HCT116 (cell line): ENCODE measurements around the gene POC1B. TPM values are rescaled to one million over a fixed set of nuclear protein-coding genes. Genes with fewer than 3 reads are reported as not detected.

ENCODE experiments used
- ATAC-seq: fragments of 200-7000 bp; cut with Tn5 transposase; 2 replicates; pipeline ENCODE4 v1.9.1; 2020; ENCODE audit warnings: mild to moderate bottlenecking, moderate library complexity
- BruUV-seq: library from RNA; stranded (reverse); fragments of 400-500 nt; replicated peaks from 2 replicates; lab custom pipeline; 2021; lab: Mats Ljungman, UMichigan
- CTCF ChIA-PET: fragments of 300-600 bp; sonication (Branson Sonifier 250); formaldehyde crosslinking; loops from one replicate; lab custom pipeline; 2021; ENCODE audit warnings: antibody characterized with exemption; lab: Charles Lee
- POLR2A ChIA-PET: fragments of 300-600, 350-600 bp; sonication (Branson Sonifier 250); formaldehyde crosslinking; loops from one replicate; lab custom pipeline; 2021; ENCODE audit warnings: antibody characterized with exemption; lab: Charles Lee
- RAD21 ChIA-PET, 2 experiments: fragments of 300-600 bp; sonication (Branson Sonifier 250); formaldehyde crosslinking; loops; one replicate each; lab custom pipeline; 2023; ENCODE audit warnings: low total read pairs in 2 of 2; ENCODE audit not compliant: uncharacterized antibody in 2 of 2, unreplicated experiment in 2 of 2, low non-redundant PET in 1 of 2; lab: Charles Lee
- DNase-seq: peaks from one replicate; pipeline ENCODE4 v3.0.0-alpha.2; 2010; ENCODE audit warnings: low read depth, low spot score
- H2AFZ ChIP-seq: fragments of 200-600 bp; shearing (Covaris generic), sonication (generic); 2 replicates; pipeline ENCODE4 v1.6.1; 2017; ENCODE audit warnings: low read depth, mixed run types, mixed read lengths, antibody characterized with exemption, low read length; ENCODE audit not compliant: poor library complexity, severe bottlenecking
- H3K27ac ChIP-seq: 2 replicates; pipeline ENCODE4 v1.5.1; 2012; ENCODE audit warnings: low read depth, low read length
- H3K27me3 ChIP-seq: fragments of 200-600 bp; sonication (generic); 2 replicates; pipeline ENCODE4 v1.6.1; 2016; ENCODE audit warnings: mixed run types, low read length, mixed read lengths; ENCODE audit not compliant: insufficient read depth
- H3K36me3 ChIP-seq, 2 experiments: fragments of 200-500 bp in 1 of 2; fragments of 200-600 bp in 1 of 2; sonication (Bioruptor generic) in 1 of 2; sonication (generic) in 1 of 2; 2 replicates each; pipeline versions ENCODE4 v1.5.1 to v1.6.1; 2014 to 2016; ENCODE audit warnings: low read length in 2 of 2, inconsistent platforms in 1 of 2, mixed read lengths in 1 of 2, mixed run types in 1 of 2; ENCODE audit not compliant: insufficient read depth in 2 of 2, control insufficient read depth in 1 of 2
- H3K4me1 ChIP-seq, 2 experiments: fragments of 200-600 bp in 1 of 2; sonication (generic) in 1 of 2; 2 replicates each; pipeline versions ENCODE4 v1.5.1 to v1.6.1; 2012 to 2017; ENCODE audit warnings: low read length in 2 of 2, inconsistent platforms in 1 of 2, mild to moderate bottlenecking in 1 of 2, mixed read lengths in 1 of 2, mixed run types in 1 of 2, moderate library complexity in 1 of 2; ENCODE audit not compliant: insufficient read depth in 2 of 2, control insufficient read depth in 1 of 2
- H3K4me2 ChIP-seq: fragments of 200-600 bp; sonication (generic); 2 replicates; pipeline ENCODE4 v1.6.1; 2017; ENCODE audit warnings: mixed run types, low read length, mixed read lengths
- H3K4me3 ChIP-seq, 2 experiments: fragments of 200-600 bp in 1 of 2; sonication (generic) in 1 of 2; replicated peaks in 1 of 2; 2 replicates each; pipeline ENCODE4 v1.5.1; 2011 to 2016; ENCODE audit warnings: low read length in 2 of 2, control low read depth in 1 of 2, low read depth in 1 of 2, mild to moderate bottlenecking in 1 of 2, mixed read lengths in 1 of 2, mixed run types in 1 of 2
- H3K79me2 ChIP-seq: fragments of 200-600 bp; sonication (generic); 2 replicates; pipeline ENCODE4 v1.6.1; 2017; ENCODE audit warnings: mild to moderate bottlenecking, mixed run types, low read length, moderate library complexity, mixed read lengths; ENCODE audit not compliant: insufficient read depth
- H3K9ac ChIP-seq: fragments of 200-600 bp; sonication (generic); 2 replicates; pipeline ENCODE4 v1.6.1; 2016; ENCODE audit warnings: low read length, mixed read lengths
- H3K9me2 ChIP-seq: fragments of 200-600 bp; sonication (generic), shearing (Covaris generic); 2 replicates; pipeline ENCODE4 v1.6.1; 2017; ENCODE audit warnings: mixed run types, mild to moderate bottlenecking, moderate library complexity; ENCODE audit not compliant: insufficient read depth
- H3K9me3 ChIP-seq, 2 experiments: fragments of 200-500 bp in 1 of 2; fragments of 200-600 bp in 1 of 2; sonication (Bioruptor generic) in 1 of 2; sonication (generic) in 1 of 2; 2 replicates each; pipeline ENCODE4 v1.6.1; 2014 to 2017; ENCODE audit warnings: low read length in 2 of 2, mixed read lengths in 2 of 2, inconsistent platforms in 1 of 2, low read depth in 1 of 2, mild to moderate bottlenecking in 1 of 2, mixed run types in 1 of 2, moderate library complexity in 1 of 2; ENCODE audit not compliant: control insufficient read depth in 1 of 2, insufficient read depth in 1 of 2
- H4K20me1 ChIP-seq: fragments of 200-600 bp; sonication (generic), shearing (Covaris generic); 2 replicates; pipeline ENCODE4 v1.6.1; 2017; ENCODE audit warnings: mixed run types, mild to moderate bottlenecking, moderate library complexity; ENCODE audit not compliant: insufficient read depth
- ELF1 ChIP-seq: IDR thresholded peaks from 2 replicates; pipeline ENCODE4 v1.6.1; 2012; ENCODE audit warnings: low read depth, borderline replicate concordance
- EZH2 ChIP-seq: fragments of 200-600 bp; sonication (generic); IDR thresholded peaks from 2 replicates; pipeline ENCODE4 v1.6.1; 2017; ENCODE audit warnings: antibody characterized with exemption, mixed run types
- POLR2AphosphoS5 ChIP-seq: IDR thresholded peaks from 2 replicates; pipeline ENCODE4 v1.6.1; 2011; ENCODE audit warnings: mild to moderate bottlenecking, low read depth, low read length, moderate library complexity
- RAD21 ChIP-seq: IDR thresholded peaks from 2 replicates; pipeline ENCODE4 v1.6.1; 2012; ENCODE audit warnings: low read depth, mild to moderate bottlenecking
- REST ChIP-seq: IDR thresholded peaks from 2 replicates; pipeline ENCODE4 v1.6.1; 2012; ENCODE audit warnings: low read depth
- SP1 ChIP-seq: IDR thresholded peaks from 2 replicates; pipeline ENCODE4 v1.6.1; 2012; ENCODE audit warnings: low read depth
- TCF7L2 ChIP-seq: IDR thresholded peaks from 2 replicates; pipeline ENCODE4 v1.7.0; 2011; ENCODE audit warnings: borderline replicate concordance, inconsistent platforms; ENCODE audit not compliant: insufficient read depth, insufficient read length; ENCODE audit errors: extremely low read depth
- intact Hi-C: fragments of 100-400 bp; cut with micrococcal nuclease; formaldehyde crosslinking; loops from 2 replicates; pipeline ENCODE4 v1.10.0; 2022
- total RNA-seq: library from RNA; stranded (reverse); gene quantifications from one replicate; pipeline ENCODE4 v1.2.1, GENCODE V29; 2021; ENCODE audit not compliant: unreplicated experiment
- TF ChIP-seq, protein P1 (sequence below): IDR thresholded peaks from 2 replicates; pipeline ENCODE4 v1.6.1; 2011; ENCODE audit warnings: mild to moderate bottlenecking, low read length, moderate library complexity; ENCODE audit not compliant: insufficient replicate concordance; ENCODE audit errors: extremely low read depth

POC1B gene
- total RNA-seq, 1 experiment from 2014 or later, result 14.3 TPM

DNA sequence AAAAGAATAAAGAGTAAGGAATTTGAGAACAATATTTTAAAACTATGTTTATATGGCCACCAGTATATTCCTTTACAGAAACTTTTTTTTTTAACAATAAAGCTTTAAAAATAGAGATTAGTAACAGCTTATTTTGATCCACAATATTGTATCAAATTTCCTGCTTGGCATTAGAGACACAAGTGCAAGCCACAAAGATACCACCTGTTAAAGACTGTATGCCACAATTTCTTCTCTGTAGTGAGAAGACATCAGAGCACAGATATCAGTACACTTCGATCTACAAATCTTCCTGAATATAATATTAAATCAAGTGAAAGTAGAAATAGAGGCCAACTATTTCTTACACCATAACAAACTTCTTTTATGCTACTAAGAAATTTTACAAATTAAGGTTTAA is 69.3 kb downstream of the POC1B start (continued):
- TF ChIP-seq REST (no peak), RAD21 (no peak), SP1 (no peak), TCF7L2 (no peak)
- TF ChIP-seq, protein P1, sequence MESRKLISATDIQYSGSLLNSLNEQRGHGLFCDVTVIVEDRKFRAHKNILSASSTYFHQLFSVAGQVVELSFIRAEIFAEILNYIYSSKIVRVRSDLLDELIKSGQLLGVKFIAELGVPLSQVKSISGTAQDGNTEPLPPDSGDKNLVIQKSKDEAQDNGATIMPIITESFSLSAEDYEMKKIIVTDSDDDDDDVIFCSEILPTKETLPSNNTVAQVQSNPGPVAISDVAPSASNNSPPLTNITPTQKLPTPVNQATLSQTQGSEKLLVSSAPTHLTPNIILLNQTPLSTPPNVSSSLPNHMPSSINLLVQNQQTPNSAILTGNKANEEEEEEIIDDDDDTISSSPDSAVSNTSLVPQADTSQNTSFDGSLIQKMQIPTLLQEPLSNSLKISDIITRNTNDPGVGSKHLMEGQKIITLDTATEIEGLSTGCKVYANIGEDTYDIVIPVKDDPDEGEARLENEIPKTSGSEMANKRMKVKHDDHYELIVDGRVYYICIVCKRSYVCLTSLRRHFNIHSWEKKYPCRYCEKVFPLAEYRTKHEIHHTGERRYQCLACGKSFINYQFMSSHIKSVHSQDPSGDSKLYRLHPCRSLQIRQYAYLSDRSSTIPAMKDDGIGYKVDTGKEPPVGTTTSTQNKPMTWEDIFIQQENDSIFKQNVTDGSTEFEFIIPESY, result no peak

DNA sequence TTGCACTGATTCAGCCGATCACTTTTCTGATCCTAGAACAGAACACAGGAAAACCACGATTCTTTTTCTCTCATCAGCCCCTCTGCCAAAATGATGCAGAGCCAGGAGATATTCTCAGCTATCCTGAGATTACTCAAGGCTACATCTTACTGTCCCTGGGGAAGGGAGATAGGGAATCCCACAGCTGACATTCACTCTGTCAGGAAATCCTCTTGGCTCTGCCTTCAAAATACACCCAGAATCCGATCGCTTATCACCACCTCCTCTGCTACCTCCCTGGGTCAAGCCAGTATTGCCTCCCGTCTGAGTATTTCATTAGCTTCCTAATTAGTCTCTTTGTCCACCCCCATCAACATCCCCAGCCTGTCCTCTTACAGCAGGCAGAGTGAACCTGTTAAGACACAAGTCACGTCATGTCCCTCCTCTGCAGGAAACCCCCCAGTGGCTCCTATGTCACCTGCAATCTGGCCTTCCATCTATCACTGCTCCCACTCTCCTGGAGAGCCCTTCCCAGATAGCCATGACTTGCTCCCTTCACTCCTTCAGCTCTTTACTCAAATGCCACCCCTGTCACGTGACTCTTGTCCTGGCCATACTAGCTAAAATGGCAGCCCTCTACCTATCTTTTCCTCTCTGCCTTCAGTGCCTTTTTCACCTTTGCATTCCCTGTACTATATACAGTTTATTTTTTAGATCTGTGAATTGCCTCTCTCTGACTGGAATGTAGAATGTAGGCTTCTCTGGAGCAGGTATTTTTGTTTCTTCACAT is 71.6 kb downstream of the POC1B start:
- Histone ChIP-seq H3K9me3 (no peaks in the 10 kb centered on the region), H3K27ac (no peak overlapping the region), H4K20me1 (no peaks in the 10 kb centered on the region), H2AFZ (no peak overlapping the region), H3K9ac (no peak overlapping the region), H3K36me3 (no peaks in the 10 kb centered on the region), H3K9me2 (no peaks in the 10 kb centered on the region), H3K4me2 (no peak overlapping the region), H3K4me3 (no peak overlapping the region), H3K27me3 (no peaks in the 10 kb centered on the region), H3K79me2 (no peaks in the 10 kb centered on the region), H3K4me1 (peaks cover 2 to 6% of the 10 kb centered on the region in 2 experiments; a peak in 1 of 4 replicates)
- DNase-seq, result no peak
- POLR2A ChIA-PET, result no interaction called here
- RAD21 ChIA-PET, result no interaction called here
- ATAC-seq, result 0 out of 2 replicates have a peak, but pooled peaks have one; percentile 32
- BruUV-seq, result no TSS peak
- CTCF ChIA-PET, result no interaction called here
- TF ChIP-seq EZH2 (no peak), ELF1 (no peak), POLR2AphosphoS5 (no peak)
- intact Hi-C loops, result no loop called here
